ENCODE data around the gene CDC42BPB. TPM values are rescaled to one million over a fixed set of nuclear protein-coding genes. Genes with fewer than 3 reads are reported as not detected.

CDC42BPB gene
- total RNA-seq, 1 donor from 2014 or later, result 131 TPM

DNA sequence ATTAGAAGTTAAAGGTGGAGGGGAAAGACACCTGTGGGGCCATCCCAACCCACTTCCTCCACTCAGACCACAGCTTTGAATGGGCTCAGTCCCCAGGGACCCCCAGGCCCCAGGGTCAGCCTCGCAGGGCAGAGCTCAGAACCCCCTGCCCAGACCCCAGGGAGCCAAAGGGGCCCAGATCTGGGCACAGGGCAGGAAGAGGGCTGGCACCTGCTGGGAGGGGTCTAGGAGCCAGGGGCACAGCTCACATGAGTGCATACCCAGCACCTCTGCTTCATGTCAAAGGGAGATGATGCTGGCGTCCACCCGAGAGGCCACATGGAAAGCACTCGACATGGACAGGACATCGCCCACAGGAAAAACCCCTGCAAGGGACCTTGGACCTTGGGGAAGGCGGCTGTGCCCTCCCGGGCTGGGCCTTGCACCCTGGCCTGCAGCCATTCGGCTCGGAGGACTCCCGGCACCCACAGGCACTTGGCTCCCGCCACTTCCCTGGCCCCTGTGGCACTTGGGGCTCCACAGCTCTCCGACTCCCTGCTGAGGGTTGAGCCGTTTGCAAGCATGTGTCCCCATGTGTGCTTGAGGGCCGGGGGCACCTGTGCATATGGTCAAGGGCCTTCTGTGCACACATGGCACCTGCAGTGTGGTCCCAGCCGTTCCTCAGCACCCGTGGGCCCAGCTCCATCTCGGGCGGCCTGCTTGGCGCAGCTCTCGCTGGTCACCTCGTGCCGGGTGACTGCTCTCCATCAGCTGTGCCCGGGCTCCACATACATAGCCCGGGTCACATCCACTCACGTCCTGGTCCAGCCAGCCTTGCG lies 142.7 kb downstream of the CDC42BPB start:
- no peak for DNase-seq (ENCODE audit: low spot score)

DNA sequence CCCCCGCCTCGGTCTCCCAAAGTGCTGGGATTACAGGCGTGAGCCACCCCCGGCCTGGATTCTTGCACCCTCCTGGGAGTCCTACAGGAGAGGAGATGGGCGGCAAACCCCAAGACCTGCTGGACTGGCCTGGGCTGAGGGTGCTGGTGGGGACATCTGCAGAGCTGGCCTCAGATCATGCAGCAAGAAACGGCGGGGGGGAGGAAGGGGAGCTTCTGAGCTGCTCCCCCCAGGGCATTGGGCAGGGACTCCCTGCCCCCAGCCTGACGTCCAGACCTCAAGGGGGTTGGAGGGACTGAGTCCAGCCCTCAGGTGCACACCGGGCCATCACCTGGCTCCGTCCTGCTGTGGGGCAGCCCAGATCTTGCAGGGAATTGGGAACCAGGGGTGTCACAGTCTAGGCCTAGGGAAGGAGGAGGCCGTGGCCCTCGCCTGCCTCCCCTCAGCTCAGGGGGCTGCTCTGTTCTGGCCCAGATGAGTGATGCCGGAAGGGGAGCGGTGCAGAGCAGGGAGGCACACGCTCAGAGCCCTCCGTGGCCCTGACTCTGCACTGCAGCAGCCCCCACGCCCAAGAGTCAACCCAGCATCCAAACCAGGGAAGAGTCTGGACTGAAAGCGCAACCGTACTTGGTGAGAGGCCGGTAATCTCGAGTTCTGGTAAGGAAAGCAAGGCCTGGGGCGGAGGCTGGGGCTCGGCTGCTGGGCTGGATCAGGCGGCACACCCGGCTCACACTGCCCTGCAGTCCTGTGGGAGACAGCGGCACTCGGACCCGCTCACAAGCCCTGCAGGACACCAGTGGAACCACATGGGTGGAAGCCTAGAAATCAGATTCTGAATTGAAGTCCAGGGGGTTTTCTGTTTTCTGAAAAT lies 143.8 kb downstream of the CDC42BPB start:
- no peak for DNase-seq (ENCODE audit: low spot score)

GRCh38 chr14:102911991-102912761 lies 145.2 kb downstream of the CDC42BPB start:
- no peak for DNase-seq (ENCODE audit: low spot score)

GRCh38 chr14:102911541-102911951 lies 145.8 kb downstream of the CDC42BPB start:
- DNase-seq (ENCODE audit: low spot score), result no peak

- no peak for DNase-seq (ENCODE audit: low spot score)
Observed at GRCh38 chr14:102910442-102910841, 146.9 kb downstream of the CDC42BPB start.

GRCh38 chr14:102909911-102910310 lies 147.4 kb downstream of the CDC42BPB start:
- DNase-seq (ENCODE audit: low spot score), result no peak

DNA sequence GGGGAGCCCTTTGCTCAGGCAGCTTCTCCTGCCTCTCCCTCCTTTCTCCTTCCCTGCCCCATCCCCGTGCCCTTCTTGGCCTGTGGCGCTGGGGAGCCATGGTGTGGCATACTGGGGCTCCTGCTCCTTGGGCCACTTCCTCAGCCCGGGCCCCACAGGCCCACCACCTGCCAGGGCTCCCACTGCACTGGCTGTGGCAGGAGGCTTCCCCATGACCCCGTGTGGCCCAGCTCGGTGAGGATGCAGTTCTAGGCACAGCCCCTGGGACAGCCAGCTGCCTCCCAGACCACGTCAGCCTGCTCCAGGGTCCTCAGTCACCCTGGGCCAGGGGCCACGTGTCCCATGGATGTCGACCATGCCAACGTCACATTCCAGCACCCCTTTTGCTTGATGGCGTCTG lies 147.9 kb downstream of the CDC42BPB start:
- DNase-seq (ENCODE audit: low spot score), result no peak

DNA sequence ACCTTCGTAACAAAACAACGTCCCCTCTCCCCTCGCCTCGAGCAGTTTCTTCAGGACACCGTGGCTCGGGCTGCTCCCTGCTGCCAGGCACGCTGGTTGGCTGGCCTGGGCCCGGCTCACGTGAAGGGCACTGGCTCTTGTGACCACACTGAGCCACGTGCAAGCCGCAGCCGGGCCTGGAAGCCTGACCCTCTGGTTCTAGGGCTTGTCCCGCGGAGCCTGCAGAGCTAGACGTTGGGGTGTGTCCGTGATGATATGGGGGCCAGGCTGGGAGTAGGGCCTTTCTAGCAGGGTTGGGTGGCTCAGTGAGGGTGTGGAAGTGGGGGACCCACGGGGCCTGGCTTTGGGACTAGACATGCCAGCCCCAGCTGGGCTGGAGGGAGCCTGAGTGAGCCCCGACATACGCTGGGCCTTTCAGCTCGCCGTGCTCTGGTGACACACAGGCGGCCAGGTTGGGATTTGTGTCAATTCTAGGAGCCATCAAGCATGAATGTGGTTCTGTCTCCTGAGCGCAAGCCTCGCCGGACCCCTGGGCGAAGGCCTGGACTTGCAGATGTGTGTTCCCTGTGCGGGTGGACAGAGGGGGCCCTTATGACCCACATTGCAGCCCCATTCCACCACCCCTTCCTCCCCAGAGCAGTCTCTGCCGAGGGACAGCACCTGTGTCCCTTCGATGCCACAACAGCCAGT lies 148.4 kb downstream of the CDC42BPB start:
- DNase-seq (ENCODE audit: low spot score), result no peak

DNA sequence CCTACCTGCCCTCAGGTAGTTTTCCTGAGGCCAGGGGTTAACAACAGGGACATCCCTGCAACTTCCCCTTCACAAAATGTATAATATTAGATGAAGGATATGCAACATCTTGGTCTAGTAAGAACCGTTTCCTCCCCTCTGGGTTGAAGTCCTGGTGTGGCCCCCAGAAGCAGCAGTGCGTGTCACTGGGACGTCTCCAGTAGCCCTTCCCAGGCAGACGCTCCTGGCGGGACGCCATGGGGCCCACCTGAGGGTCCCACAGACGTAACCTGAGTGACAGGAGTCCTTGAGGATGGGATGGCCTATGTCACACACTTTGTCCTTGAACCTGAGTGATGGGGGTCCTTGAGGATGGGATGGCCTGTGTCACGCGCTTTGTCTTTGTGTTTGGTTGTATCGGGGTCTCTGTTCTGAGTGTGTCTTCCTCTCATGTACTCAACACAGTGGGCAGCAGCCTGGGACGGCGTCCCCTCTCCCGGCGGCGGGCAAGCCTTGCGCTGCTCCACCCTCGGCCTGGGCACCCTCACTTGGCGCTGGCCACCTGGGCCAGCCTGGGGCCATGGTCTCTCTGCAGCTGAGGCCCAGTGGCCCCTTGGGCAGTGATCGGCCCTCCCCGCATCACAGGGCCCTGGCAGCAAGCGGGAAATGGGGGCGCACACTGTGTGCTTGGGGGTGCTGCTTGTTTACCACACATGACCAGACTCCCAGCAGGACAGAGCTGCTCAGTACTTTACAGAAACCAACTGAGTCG lies 149.2 kb downstream of the CDC42BPB start:
- no peak for DNase-seq (ENCODE audit: low spot score)

- DNase-seq (ENCODE audit: low spot score), result no peak
Observed at GRCh38 chr14:102907303-102907844, 150.0 kb downstream of the CDC42BPB start.

GRCh38 chr14:102906616-102907302 lies 150.6 kb downstream of the CDC42BPB start:
- DNase-seq (ENCODE audit: low spot score), result no peak

GRCh38 chr14:102905116-102906108 lies 151.9 kb downstream of the CDC42BPB start:
- DNase-seq (ENCODE audit: low spot score), result no peak

DNA sequence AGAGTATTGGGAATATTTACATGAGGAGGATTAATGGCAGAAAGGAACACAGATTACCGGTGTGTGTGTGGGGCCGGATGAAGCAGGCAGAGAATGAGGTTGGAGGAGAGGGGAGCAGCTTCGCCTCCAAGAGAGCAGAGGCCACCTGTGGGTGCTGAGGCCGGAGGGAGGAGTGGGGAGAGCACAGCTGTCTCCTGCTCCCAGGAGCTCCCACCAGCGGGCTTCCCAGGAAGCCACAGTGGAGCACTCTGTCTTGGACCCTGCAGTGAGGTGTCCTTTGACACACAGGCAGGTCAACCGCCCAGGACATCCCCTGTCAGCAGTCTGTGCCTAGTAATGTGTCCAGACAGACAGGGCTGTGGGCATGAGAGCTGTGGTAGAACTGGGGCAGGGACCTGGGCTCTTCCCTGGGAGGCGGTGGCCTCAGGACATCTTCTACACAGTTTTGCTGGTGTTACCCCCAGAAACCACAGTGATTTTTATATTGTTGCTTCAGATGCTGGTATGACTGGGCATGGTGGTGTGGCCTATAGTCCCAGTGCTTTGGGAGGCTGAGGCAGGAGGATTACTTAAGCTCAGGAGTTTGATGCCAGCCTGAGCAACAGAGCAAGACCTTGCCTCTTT lies 153.3 kb downstream of the CDC42BPB start:
- DNase-seq (ENCODE audit: low spot score), result no peak

GRCh38 chr14:102903248-102903888 lies 154.0 kb downstream of the CDC42BPB start:
- no peak for DNase-seq (ENCODE audit: low spot score)

DNA sequence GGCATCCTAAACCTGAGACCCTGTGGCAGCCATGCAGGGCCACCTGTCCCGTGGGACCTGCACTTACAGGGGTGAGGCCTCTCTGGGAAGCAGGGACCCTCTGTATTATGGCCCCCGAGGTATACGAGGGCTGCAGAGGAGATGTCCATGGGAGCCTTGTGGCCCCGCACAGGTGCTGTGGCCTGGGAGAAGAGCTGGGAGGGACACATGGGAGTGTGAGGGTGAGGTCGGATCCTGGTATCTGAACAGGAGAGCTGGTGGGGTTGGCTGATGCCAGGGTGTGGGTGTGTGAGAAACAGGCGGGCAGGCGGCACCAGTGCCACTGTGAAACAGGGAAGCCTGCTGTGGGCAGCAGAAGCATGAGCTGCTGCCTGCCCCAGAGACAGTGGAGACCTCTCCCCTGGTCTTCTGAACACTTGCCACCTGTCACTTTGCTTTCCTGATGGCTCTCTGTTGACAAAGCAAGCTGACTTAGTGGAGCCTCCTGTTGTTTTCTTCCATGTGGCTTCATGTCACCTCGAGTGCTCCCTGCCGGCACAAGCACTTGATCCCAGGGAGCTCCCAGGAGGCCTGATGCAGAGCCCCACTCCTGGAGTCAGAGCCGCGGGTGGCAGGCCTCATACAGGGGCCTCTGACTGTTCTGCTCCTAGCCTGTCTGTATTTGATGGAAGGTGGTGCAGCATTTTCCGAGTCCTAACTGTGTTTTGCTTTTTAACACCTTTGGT lies 154.7 kb downstream of the CDC42BPB start:
- no peak for DNase-seq (ENCODE audit: low spot score)

- no peak for DNase-seq (ENCODE audit: low spot score)
Observed at GRCh38 chr14:102902086-102902485, 155.3 kb downstream of the CDC42BPB start.

DNA sequence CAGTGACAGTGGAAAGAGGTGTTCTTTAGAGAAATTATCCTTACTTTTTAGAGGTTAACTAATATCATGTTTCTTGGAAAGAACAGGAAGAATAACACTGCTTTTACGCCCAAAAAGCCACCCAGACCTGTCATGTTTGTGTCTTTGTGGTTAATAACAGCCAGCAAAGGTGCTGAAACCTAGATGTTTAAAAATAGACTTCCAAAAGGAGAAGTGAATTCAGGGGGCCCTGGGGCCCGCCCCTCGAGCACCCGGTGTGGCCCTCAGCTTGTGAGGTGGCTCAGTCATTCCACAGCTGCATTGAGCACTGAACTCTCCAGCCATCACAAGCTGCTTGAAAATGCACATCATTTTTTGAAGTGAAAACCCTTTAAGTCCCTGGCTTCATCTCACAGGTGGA lies 155.7 kb downstream of the CDC42BPB start:
- no peak for DNase-seq (ENCODE audit: low spot score)

Data from ureter (tissue), 1 donor.